D721Med (cell line): Measurements from ENCODE around the gene TP53TG5.

ENCODE experiments used
- DNase-seq: peaks from one replicate; pipeline ENCODE4 v3.0.0; 2011; ENCODE audit warnings: low spot score; ENCODE audit not compliant: insufficient read length
- FAIRE-seq: peaks from 2 replicates; lab custom pipeline; 2011; peaks lifted over from hg19 to GRCh38; lab: Jason Lieb, UNC
- CTCF ChIP-seq: IDR thresholded peaks from 2 replicates; pipeline ENCODE4 v1.5.1; 2012; ENCODE audit warnings: mild to moderate bottlenecking, control low read depth; ENCODE audit not compliant: insufficient read depth; ENCODE audit errors: missing control alignments

TP53TG5 gene

GRCh38 chr20:45409521-45410272, 31.6 kb upstream of the TP53TG5 start:
- FAIRE-seq (no peak), DNase-seq (no peak)
- no peak for TF ChIP-seq CTCF

DNA sequence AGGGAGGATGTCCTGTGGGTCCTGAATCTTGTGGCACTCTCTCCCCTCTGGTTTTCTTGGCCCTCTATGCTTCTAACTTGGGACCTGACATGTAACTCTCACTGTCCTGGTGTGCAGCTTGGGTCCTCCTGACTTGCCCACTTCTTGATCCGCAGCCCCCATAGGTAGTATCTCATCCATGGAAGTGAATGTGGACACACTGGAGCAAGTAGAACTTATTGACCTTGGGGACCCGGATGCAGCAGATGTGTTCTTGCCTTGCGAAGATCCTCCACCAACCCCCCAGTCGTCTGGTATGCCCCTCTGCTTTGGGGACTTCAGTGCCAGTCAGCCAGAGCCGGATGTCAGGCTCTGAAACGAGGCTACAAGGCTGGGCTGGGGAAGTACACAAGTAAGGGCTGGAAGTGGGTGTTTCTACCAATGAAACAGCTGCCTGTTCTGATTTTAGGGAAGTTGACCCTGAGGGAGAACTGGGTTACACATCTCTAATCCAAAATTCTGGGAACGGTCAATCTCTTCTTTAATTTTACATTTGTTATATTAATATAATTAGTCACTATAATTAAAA, 30.6 kb upstream of the TP53TG5 start:
- DNase-seq, result no peak
- no peak for FAIRE-seq
- no peak for TF ChIP-seq CTCF

DNA sequence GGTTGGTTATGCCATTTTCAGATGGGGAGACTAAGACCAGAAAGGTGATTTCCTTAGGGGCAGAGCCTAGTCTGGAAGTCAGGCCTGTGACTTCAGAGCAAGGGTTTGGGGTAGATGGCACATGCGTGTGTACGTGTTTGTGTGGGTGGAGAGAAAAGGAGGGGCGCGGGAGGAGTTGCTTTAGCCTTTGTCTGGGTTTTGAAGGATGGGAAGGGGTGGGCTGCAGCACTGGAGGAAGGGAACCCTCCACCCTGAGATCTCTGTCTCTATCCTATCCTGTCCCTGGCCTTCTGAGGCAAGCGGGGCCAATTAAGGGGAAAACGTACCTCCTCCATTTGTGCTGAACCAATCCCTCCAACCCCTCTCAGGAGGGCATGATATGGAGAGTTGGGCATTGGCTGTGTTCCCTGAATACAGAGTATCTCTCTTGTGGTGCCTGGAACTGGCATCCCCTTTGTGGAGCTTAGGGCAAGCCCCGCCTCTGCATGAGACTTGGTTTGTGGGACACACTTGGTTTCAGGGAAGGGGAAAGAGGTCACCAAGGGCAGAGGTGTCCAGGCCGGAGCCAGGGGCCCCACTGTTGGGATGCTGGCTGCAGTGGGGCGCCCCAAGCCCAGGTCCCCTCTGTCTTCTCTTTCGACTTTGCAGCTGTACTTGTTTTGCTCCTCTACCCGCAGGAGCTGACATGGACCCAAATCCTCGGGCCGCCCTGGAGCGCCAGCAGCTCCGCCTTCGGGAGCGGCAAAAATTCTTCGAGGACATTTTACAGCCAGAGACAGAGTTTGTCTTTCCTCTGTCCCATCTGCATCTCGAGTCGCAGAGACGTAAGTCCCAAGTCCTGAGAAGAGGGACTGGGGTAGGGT, 29.9 kb upstream of the TP53TG5 start, which contains the start of gene DBNDD2:
TSS of gene DBNDD2 (plus strand) at position 507 of the 863 bp plus-strand sequence. CDS start at position 686, 179 bp downstream.
- FAIRE-seq (no peak), DNase-seq (no peak)
- TF ChIP-seq CTCF, result no peak

DNA sequence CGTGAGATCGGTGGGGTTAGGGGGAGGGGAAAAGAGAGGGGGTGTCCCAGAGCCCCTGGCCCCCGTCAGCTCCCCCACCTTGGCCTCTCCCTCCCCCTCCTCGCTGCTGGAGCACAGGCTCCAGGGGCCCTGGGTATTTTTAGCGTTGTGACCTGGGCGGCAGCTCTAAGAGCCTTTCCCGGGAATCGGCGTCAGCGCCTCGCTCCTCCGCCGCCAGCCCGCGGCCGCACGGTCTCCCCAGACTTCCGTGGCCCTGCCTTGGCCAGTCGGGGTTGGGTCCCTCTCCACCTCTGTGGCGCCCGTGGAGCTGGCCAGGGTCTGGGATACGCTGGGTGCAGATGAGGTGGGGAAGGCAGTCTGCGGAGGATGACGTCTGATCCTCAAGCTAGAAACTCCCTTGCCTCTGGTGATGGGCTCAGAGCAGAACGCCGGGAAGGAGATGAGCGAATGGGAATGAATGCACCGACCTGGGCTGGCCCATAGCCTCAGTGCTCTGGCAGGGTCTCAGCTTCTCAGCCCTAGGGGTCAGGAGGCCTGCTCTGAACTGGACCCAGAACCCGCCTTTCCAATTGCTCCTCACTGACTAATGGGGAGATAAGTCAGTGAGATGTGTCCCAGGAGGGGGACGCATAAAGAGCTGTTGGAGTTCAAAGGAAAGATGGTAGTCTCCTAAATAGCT, 29.1 kb upstream of the TP53TG5 start:
- FAIRE-seq (no peak), DNase-seq (peak; percentile 38)
- TF ChIP-seq CTCF, result no peak

DNA sequence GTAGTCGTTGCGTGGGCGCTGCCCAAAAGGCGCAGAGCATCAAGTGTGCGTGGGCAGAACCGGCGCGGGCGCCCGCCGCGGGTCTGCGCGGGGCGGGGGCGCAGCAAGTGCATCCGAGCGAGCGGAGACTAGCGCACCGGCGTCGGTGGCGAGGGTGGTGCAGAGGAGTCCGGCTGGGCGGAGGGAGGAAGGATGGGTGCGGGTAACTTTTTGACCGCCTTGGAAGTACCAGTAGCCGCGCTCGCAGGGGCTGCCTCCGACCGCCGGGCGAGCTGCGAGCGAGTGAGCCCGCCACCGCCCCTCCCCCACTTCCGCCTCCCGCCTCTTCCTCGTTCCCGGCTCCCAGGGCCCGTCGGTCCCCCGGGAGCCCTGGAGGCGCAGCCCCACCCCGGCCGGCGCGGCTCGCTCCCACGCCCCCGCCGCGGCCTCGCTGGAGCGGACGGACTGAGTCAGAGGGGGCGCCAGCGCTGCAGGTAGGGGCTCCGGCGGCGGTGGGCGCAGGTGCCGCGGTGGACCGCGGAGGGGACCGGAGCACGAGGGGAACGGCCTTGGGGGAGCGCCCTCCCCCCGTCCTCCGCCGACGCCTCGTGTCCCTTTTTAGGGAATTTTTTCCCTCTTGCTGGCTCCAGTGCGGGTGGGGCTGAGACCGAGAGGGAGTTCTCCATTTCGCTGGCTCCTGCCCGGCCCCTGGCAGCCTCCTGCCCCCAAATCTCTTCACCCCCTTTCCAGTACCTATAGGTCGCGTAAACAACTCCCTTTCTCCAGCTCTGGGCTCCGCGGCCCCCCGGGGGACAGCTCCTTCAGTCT, 28.3 kb upstream of the TP53TG5 start:
- TF ChIP-seq CTCF, result peak; percentile 7
- no peak for FAIRE-seq
- peak; percentile 60 for DNase-seq

DNA sequence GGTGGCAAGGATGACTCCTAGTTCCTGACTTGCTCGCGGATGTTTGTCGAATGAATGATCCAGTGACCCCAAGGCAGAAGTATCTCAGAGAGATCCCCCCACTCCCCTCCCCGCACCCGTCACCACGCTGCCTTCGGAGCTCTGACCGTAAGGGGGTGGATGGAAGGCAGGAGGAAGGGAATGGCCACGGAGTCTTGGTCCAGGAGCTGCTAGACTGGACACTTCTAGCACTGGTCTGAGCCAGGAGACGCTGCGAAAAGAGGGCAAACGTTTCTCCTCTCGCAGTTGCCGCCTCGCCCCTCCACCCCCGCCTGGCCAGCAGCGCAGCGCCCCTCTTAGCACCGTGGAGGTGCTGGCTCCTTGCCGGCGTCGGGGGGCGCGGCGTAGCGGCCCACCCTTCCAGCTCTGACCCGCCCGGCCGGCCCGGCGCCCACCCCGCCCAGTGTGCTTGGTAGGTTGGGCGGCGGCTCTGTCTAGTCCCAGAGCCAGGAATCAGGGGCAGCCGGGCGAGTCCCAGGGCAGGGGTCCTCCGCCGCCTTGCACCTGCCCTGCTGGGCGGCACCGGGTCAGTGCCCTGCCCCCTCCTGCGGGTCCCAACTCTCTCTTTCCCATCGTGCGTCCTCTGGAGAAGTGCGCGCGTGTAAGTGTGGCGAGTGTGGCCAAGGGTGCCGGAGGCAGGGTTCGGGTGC, 27.6 kb upstream of the TP53TG5 start:
- DNase-seq, result no peak
- TF ChIP-seq CTCF, result no peak
- FAIRE-seq, result no peak
